NCI-H1417 treated with DMSO at 0.1 percent for 48 hours (cell line): Measurements from ENCODE around the gene TROAP.
A peak's percentile ranks its signal among the peaks of the same experiment; 100 is the strongest.
"Not testable (repeated sequence)": the region's sequence is repeated elsewhere in the genome, so short reads cannot be mapped to it uniquely, and the experiment has no call there.

Experiments
- DNase-seq: peaks from one replicate; lab custom pipeline; 2025; lab: John Stamatoyannopoulos, UW

TROAP gene

GRCh38 chr12:49322708-49323523 is at the start of gene TROAP:
TSS of gene TROAP (plus strand) at chr12:49323255. CDS start at chr12:49323609, 354 bp downstream.
- peak; percentile 97 for DNase-seq

- no peak for DNase-seq
These were observed 49.2 kb upstream of the TROAP start for GRCh38 chr12:49273726-49274395.

GRCh38 chr12:49274396-49275069 is 48.5 kb upstream of the TROAP start:
- no peak for DNase-seq

- no peak for DNase-seq
These were observed 46.5 kb upstream of the TROAP start for GRCh38 chr12:49276304-49277290.

- DNase-seq: no peak
These were observed 45.6 kb upstream of the TROAP start for GRCh38 chr12:49277466-49277865.

GRCh38 chr12:49279706-49280159 is 43.3 kb upstream of the TROAP start:
- DNase-seq: no peak

GRCh38 chr12:49280545-49280944 is 42.5 kb upstream of the TROAP start:
- DNase-seq: not testable (repeated sequence)

GRCh38 chr12:49282302-49282701 is 40.8 kb upstream of the TROAP start:
- no peak for DNase-seq

- not testable (repeated sequence) for DNase-seq
These were observed 40.2 kb upstream of the TROAP start for GRCh38 chr12:49282740-49283375.

GRCh38 chr12:49283541-49284429 is 39.3 kb upstream of the TROAP start:
- no peak for DNase-seq

- DNase-seq: no peak
These were observed 38.4 kb upstream of the TROAP start for GRCh38 chr12:49284672-49285071.

GRCh38 chr12:49287876-49288275 is 35.2 kb upstream of the TROAP start:
- no peak for DNase-seq

- peak; percentile 5 for DNase-seq
These were observed 34.6 kb upstream of the TROAP start for GRCh38 chr12:49288412-49288853.

- DNase-seq: no peak
These were observed 34.0 kb upstream of the TROAP start for GRCh38 chr12:49288922-49289555.

GRCh38 chr12:49292729-49293055 is 30.4 kb upstream of the TROAP start:
- DNase-seq: no peak

- DNase-seq: no peak
These were observed 29.7 kb upstream of the TROAP start for GRCh38 chr12:49293056-49293956.

GRCh38 chr12:49294086-49294803 is 28.8 kb upstream of the TROAP start:
- DNase-seq: no peak

- DNase-seq: no peak
These were observed 28.3 kb upstream of the TROAP start for GRCh38 chr12:49294804-49295081.
